ENCODE measurements around the gene SLC37A4. TPM values are rescaled to one million over a fixed set of nuclear protein-coding genes. Genes with fewer than 3 reads are reported as not detected.
"Not testable (repeated sequence)": the region's sequence is repeated elsewhere in the genome, so short reads cannot be mapped to it uniquely, and the experiment has no call there.

SLC37A4 gene
- total and polyA plus RNA-seq, 2 donors: 8.5 to 9.5 TPM

DNA sequence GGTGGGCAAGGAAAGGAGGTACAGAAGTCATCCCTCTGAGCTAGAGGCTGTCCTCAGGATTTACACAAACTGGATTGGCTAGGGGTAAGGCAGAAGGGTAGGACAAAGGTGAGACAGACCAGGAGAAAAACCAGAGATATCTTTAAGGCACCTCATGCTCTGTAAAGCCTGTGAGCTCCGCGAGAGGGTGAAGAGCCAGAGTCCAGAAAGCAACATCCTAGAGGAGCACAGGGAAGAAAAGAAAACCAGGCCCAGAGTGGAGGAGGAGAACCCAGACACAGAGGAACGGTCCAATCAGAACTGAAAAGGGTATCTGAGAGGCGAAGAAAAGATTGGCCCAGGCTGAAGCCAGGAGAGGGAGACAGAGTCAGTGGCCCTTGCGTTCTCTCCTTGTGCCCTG, 5.1 kb downstream of the SLC37A4 start:
- Histone ChIP-seq H3K27me3 (ENCODE audit: control insufficient read depth in 2 of 2, insufficient read depth in 1 of 2, low read length in 1 of 2) (no peaks in the 10 kb centered on the region), H3K4me3 (ENCODE audit: low read length in 2 of 2) (no peak overlapping the region), H3K36me3 (ENCODE audit: control insufficient read depth in 2 of 2, insufficient read depth in 2 of 2, low read length in 1 of 2) (peaks cover 41 to 65% of the 10 kb centered on the region in 2 donors), H3K9me3 (ENCODE audit: control insufficient read depth in 2 of 2, insufficient read depth in 1 of 2, low read length in 1 of 2) (no peaks in the 10 kb centered on the region), H3K27ac (ENCODE audit: low read depth in 1 of 2, low read length in 1 of 2) (no peak overlapping the region), H3K4me1 (ENCODE audit: control insufficient read depth in 2 of 2, insufficient read depth in 2 of 2, low read length in 2 of 2) (peaks cover 3 to 17% of the 10 kb centered on the region in 2 donors)
- no peak for DNase-seq (ENCODE audit: low read depth in 6 of 9, low spot score in 9 of 9)
- WGBS: 96% methylated on average over 5 of the region's 5 CpGs

DNA sequence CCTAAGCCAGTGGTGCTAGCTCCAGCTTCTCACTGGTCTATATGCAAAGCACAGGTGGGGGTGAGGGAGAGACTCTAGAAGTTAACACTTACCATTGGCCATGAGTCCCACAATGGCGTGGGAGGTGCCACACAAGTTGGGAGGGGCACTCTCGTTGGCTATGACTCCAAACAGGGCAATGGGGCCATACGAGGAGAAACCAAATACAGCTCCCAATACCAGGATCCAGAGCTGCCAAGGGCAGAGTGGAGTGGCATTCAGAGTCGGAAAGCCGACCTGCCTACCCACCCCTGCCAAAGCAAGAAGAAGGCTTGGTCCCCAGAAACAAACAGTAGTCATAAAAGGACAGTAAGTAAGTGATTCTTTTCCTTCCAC, 5.6 kb downstream of the SLC37A4 start:
- H3K27ac ChIP-seq (ENCODE audit: low read depth in 1 of 2, low read length in 1 of 2): no peak overlapping the region
- H3K4me1 ChIP-seq (ENCODE audit: control insufficient read depth in 2 of 2, insufficient read depth in 2 of 2, low read length in 2 of 2): peaks cover 7 to 20% of the 10 kb centered on the region in 2 donors
- no peaks in the 10 kb centered on the region for H3K27me3 ChIP-seq (ENCODE audit: control insufficient read depth in 2 of 2, insufficient read depth in 1 of 2, low read length in 1 of 2)
- peaks cover 41 to 65% of the 10 kb centered on the region in 2 donors for H3K36me3 ChIP-seq (ENCODE audit: control insufficient read depth in 2 of 2, insufficient read depth in 2 of 2, low read length in 1 of 2)
- DNase-seq (ENCODE audit: low read depth in 6 of 9, low spot score in 9 of 9): no peak
- no peak overlapping the region for H3K4me3 ChIP-seq (ENCODE audit: low read length in 2 of 2)
- 92% methylated on average over 5 of the region's 5 CpGs for WGBS
- no peaks in the 10 kb centered on the region for H3K9me3 ChIP-seq (ENCODE audit: control insufficient read depth in 2 of 2, insufficient read depth in 1 of 2, low read length in 1 of 2)

DNA sequence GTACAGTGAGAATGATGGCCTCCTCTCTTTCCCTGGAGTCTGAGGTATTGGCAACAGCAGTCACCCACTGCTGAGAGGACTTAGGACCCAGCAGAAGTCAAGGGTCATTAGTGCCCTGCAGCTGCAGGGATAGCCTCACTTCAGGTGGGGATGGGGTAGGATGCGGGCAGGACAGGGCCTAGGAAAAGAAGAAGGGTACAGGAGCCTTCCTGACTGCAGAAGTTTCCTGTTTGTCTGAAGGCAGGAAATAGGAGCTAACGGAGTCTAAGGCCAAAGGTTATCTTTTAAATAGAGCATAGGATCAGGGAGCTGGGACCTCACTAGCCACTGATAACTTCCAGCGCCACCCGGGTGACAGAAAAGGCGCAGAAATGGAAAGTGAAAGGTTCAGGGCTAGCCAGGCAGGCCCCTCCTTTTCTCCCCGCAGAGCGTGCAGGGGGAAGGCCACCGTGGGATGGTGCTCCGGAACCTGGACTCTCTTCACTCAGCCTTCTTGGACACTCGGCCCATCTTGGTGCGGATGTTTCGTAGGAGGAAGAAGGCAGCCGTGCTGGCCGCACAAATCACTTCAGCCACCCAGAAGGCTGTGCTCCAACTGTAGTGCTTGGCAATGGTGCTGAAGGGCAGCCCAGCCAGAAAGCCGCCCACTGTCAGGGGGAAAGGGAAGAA, 6.1 kb downstream of the SLC37A4 start:
- peaks cover 9 to 20% of the 10 kb centered on the region in 2 donors for H3K4me1 ChIP-seq (ENCODE audit: control insufficient read depth in 2 of 2, insufficient read depth in 2 of 2, low read length in 2 of 2)
- H3K27ac ChIP-seq (ENCODE audit: low read depth in 1 of 2, low read length in 1 of 2): no peak overlapping the region
- no peak overlapping the region for H3K4me3 ChIP-seq (ENCODE audit: low read length in 2 of 2)
- peaks cover 41 to 65% of the 10 kb centered on the region in 2 donors for H3K36me3 ChIP-seq (ENCODE audit: control insufficient read depth in 2 of 2, insufficient read depth in 2 of 2, low read length in 1 of 2)
- H3K9me3 ChIP-seq (ENCODE audit: control insufficient read depth in 2 of 2, insufficient read depth in 1 of 2, low read length in 1 of 2): no peaks in the 10 kb centered on the region
- no peak for DNase-seq (ENCODE audit: low read depth in 6 of 9, low spot score in 9 of 9)
- 95% methylated on average over 15 of the region's 15 CpGs for WGBS
- no peaks in the 10 kb centered on the region for H3K27me3 ChIP-seq (ENCODE audit: control insufficient read depth in 2 of 2, insufficient read depth in 1 of 2, low read length in 1 of 2)

GRCh38 chr11:119023741-119024140, 6.9 kb downstream of the SLC37A4 start:
- Histone ChIP-seq H3K4me1 (ENCODE audit: control insufficient read depth in 2 of 2, insufficient read depth in 2 of 2, low read length in 2 of 2) (peaks cover 8 to 18% of the 10 kb centered on the region in 2 donors), H3K27ac (ENCODE audit: low read depth in 1 of 2, low read length in 1 of 2) (no peak overlapping the region), H3K4me3 (ENCODE audit: low read length in 2 of 2) (no peak overlapping the region), H3K36me3 (ENCODE audit: control insufficient read depth in 2 of 2, insufficient read depth in 2 of 2, low read length in 1 of 2) (peaks cover 41 to 62% of the 10 kb centered on the region in 2 donors), H3K9me3 (ENCODE audit: control insufficient read depth in 2 of 2, insufficient read depth in 1 of 2, low read length in 1 of 2) (no peaks in the 10 kb centered on the region), H3K27me3 (ENCODE audit: control insufficient read depth in 2 of 2, insufficient read depth in 1 of 2, low read length in 1 of 2) (no peaks in the 10 kb centered on the region)
- no peak for DNase-seq (ENCODE audit: low read depth in 6 of 9, low spot score in 9 of 9)

- peaks cover 14 to 23% of the 10 kb centered on the region in 2 donors for H3K4me1 ChIP-seq (ENCODE audit: control insufficient read depth in 2 of 2, insufficient read depth in 2 of 2, low read length in 2 of 2)
- H3K27ac ChIP-seq (ENCODE audit: low read depth in 1 of 2, low read length in 1 of 2): no peak overlapping the region
- no peak for DNase-seq (ENCODE audit: low read depth in 6 of 9, low spot score in 9 of 9)
- 98% methylated on average over 5 of the region's 5 CpGs for WGBS
- no peaks in the 10 kb centered on the region for H3K27me3 ChIP-seq (ENCODE audit: control insufficient read depth in 2 of 2, insufficient read depth in 1 of 2, low read length in 1 of 2)
- peaks cover 41 to 52% of the 10 kb centered on the region in 2 donors for H3K36me3 ChIP-seq (ENCODE audit: control insufficient read depth in 2 of 2, insufficient read depth in 2 of 2, low read length in 1 of 2)
- no peak overlapping the region for H3K4me3 ChIP-seq (ENCODE audit: low read length in 2 of 2)
- peaks cover 0 to 6% of the 10 kb centered on the region in 2 donors for H3K9me3 ChIP-seq (ENCODE audit: control insufficient read depth in 2 of 2, insufficient read depth in 1 of 2, low read length in 1 of 2)
Observed at GRCh38 chr11:119021631-119022030, 9.0 kb downstream of the SLC37A4 start.

- H3K4me1 ChIP-seq (ENCODE audit: control insufficient read depth in 2 of 2, insufficient read depth in 2 of 2, low read length in 2 of 2): peaks cover 18 to 29% of the 10 kb centered on the region in 2 donors
- no peaks in the 10 kb centered on the region for H3K27me3 ChIP-seq (ENCODE audit: control insufficient read depth in 2 of 2, insufficient read depth in 1 of 2, low read length in 1 of 2)
- peaks cover 0 to 6% of the 10 kb centered on the region in 2 donors for H3K9me3 ChIP-seq (ENCODE audit: control insufficient read depth in 2 of 2, insufficient read depth in 1 of 2, low read length in 1 of 2)
- H3K27ac ChIP-seq (ENCODE audit: low read depth in 1 of 2, low read length in 1 of 2): no peak overlapping the region
- 78% methylated on average over 2 of the region's 2 CpGs for WGBS
- peak overlapping the region; percentile 64 to 100 for H3K4me3 ChIP-seq (ENCODE audit: low read length in 2 of 2)
- no peak for DNase-seq (ENCODE audit: low read depth in 6 of 9, low spot score in 9 of 9)
- peaks cover 41 to 57% of the 10 kb centered on the region in 2 donors for H3K36me3 ChIP-seq (ENCODE audit: control insufficient read depth in 2 of 2, insufficient read depth in 2 of 2, low read length in 1 of 2)
Observed at GRCh38 chr11:119019996-119020395, 10.7 kb downstream of the SLC37A4 start.

DNA sequence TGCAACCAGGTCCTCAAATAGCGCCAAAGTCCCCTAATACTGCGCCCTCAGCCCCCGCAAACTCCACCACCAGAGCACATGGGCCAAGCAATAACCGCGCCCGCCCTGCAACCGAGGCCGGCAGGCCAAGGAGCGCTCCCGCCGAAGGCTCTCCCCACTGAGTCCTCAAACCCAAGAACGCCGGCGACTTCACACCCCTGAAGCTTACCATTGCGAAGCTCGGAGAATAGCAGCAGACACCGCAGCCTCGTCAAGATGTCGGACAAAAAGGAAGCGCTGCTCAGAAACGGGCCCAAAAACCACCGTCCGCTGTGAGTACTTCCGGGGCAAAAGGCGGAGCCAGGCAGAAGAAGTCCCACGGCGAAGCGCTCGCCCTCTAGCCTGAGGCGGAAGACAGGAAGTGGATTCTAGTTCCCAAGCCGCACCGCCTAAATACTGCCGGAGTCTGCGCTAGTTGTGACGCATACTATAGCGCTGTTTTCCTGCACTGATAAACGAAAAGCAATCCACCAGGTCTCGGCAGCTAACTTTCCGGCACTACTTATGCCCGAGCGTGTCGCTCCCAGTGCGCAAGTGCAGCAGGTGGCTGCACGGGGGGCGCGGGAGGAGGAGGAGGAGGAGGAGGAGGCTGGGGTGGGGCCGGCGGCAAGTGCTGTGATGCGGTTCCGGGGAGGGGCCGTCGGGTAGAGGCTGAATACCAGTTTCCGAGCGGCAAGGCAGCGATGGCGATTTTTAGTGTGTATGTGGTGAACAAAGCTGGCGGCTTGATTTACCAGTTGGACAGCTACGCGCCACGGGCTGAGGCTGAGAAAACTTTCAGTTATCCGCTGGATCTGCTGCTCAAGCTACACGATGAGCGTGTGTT, 12.4 kb downstream of the SLC37A4 start, which contains the start of the genes RPS25 and TRAPPC4:
Gene RPS25, minus strand, starts transcription at position 270 of the 865 bp plus-strand sequence. Its CDS starts 59 bp downstream, at position 211.
Gene TRAPPC4, plus strand, starts transcription at position 693 of the 865 bp plus-strand sequence. Its CDS starts 30 bp downstream, at position 723.
- Histone ChIP-seq H3K4me1 (ENCODE audit: control insufficient read depth in 2 of 2, insufficient read depth in 2 of 2, low read length in 2 of 2) (peaks cover 18 to 29% of the 10 kb centered on the region in 2 donors), H3K4me3 (ENCODE audit: low read length in 2 of 2) (peak within 1 kb of the TSS; percentile 64 to 100), H3K27me3 (ENCODE audit: control insufficient read depth in 2 of 2, insufficient read depth in 1 of 2, low read length in 1 of 2) (no peaks in the 10 kb centered on the region), H3K27ac (ENCODE audit: low read depth in 1 of 2, low read length in 1 of 2) (peak within 1 kb of the TSS; percentile 99), H3K36me3 (ENCODE audit: control insufficient read depth in 2 of 2, insufficient read depth in 2 of 2, low read length in 1 of 2) (peaks cover 39 to 56% of the 10 kb centered on the region in 2 donors), H3K9me3 (ENCODE audit: control insufficient read depth in 2 of 2, insufficient read depth in 1 of 2, low read length in 1 of 2) (peaks cover 0 to 6% of the 10 kb centered on the region in 2 donors)
- WGBS: under 1% methylated on average over 63 of the region's 63 CpGs
- DNase-seq (ENCODE audit: low read depth in 6 of 9, low spot score in 9 of 9): peak; percentile 93 to 98 (median 96)

- Histone ChIP-seq H3K4me1 (ENCODE audit: control insufficient read depth in 2 of 2, insufficient read depth in 2 of 2, low read length in 2 of 2) (peaks cover 18 to 29% of the 10 kb centered on the region in 2 donors), H3K4me3 (ENCODE audit: low read length in 2 of 2) (peak overlapping the region; percentile 64 to 100), H3K27ac (ENCODE audit: low read depth in 1 of 2, low read length in 1 of 2) (peak overlapping the region; percentile 52 to 99), H3K36me3 (ENCODE audit: control insufficient read depth in 2 of 2, insufficient read depth in 2 of 2, low read length in 1 of 2) (peaks cover 41 to 55% of the 10 kb centered on the region in 2 donors)
- H3K27me3 ChIP-seq (ENCODE audit: control insufficient read depth in 2 of 2, insufficient read depth in 1 of 2, low read length in 1 of 2); DNase-seq (ENCODE audit: low read depth in 6 of 9, low spot score in 9 of 9); H3K9me3 ChIP-seq (ENCODE audit: control insufficient read depth in 2 of 2, insufficient read depth in 1 of 2, low read length in 1 of 2): not testable (repeated sequence)
- WGBS: 4% methylated on average over 10 of the region's 10 CpGs
Observed at GRCh38 chr11:119017377-119017776, 13.3 kb downstream of the SLC37A4 start.

All from thymus (tissue), 11 donors.